GM12874 (cell line): ENCODE data around the gene LHX2.

Experiments
- TF ChIP-seq, protein P1 (sequence below): IDR thresholded peaks from 2 replicates; pipeline ENCODE4 v1.5.1; 2011; ENCODE audit warnings: low read depth, mild to moderate bottlenecking, control low read depth, low read length, moderate library complexity; ENCODE audit not compliant: insufficient read depth

The LHX2 gene

DNA sequence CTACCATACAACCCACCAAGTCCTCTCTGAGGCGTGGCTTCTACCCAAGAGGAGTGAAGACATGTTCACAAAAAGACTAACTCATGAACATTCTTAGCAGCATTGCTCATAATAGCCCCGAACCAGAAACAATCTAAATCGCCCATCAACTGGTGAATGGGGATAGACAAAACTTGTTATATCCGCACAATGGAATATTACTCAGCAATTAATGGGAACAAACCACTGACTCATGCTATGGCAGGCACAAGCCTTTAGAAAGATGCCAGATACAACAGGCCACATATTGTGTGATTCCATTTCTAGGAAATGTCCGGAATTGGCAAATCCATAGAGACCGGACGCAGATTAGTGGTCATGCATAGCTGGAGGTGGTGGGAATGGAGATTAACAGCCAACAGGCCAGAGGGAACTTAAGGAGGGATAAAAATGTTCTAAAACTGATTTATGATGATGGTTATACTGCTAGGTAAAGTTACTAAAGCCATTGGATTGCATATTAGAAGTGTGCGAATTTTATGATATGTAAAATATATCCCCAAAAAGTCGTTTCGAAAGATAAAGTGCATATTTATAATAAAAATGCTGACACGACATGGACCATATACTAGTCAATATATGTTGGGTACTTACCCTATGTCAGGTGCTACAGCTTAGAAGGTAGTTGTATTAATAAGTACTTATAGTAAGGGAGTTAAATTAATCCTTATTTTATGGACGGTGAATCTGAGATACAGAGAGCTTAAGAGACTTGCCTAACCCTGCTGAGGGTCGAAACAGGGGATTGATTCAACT is 55.4 kb downstream of the LHX2 start:
- TF ChIP-seq, protein P1, sequence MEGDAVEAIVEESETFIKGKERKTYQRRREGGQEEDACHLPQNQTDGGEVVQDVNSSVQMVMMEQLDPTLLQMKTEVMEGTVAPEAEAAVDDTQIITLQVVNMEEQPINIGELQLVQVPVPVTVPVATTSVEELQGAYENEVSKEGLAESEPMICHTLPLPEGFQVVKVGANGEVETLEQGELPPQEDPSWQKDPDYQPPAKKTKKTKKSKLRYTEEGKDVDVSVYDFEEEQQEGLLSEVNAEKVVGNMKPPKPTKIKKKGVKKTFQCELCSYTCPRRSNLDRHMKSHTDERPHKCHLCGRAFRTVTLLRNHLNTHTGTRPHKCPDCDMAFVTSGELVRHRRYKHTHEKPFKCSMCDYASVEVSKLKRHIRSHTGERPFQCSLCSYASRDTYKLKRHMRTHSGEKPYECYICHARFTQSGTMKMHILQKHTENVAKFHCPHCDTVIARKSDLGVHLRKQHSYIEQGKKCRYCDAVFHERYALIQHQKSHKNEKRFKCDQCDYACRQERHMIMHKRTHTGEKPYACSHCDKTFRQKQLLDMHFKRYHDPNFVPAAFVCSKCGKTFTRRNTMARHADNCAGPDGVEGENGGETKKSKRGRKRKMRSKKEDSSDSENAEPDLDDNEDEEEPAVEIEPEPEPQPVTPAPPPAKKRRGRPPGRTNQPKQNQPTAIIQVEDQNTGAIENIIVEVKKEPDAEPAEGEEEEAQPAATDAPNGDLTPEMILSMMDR, result no peak

DNA sequence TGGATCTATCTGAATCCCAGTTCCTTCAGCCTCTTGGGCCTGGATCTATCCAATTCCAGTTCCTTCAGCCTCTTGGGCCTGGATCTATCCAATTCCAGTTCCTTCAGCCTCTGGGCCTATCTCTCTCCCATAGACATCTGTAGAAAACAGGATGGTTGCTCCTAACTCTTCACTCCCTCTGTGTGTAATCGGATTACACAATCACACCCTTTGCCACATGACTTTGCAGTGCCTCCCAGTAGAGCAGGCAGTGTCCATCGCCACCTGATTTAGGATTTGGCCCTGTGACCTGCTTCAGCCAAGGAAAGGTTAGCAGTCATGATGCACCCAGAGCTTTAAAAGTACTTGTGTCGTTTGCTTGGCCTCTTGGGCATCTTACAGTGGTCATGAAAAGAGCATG is 56.7 kb downstream of the LHX2 start:
- TF ChIP-seq, protein P1, result no peak

DNA sequence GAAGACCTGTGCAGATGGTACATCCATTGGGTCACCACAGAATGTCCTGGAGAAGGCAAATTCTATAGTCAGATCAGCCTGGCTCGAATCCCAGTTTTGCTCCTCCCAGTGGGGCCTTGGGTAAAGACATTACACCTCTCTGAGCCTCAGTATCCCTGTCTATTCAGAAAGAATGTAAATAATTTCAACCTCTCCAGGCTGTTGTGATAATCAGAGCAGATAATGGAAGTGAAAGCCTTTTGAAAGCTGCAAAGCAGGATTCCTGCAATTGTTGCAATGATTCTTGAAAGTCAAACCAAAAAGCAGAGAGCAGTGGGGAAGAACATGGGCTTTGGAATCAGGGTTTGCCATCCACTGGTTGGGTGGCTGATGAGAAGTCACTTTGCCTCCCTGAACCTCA is 63.2 kb downstream of the LHX2 start:
- TF ChIP-seq, protein P1, result no peak

DNA sequence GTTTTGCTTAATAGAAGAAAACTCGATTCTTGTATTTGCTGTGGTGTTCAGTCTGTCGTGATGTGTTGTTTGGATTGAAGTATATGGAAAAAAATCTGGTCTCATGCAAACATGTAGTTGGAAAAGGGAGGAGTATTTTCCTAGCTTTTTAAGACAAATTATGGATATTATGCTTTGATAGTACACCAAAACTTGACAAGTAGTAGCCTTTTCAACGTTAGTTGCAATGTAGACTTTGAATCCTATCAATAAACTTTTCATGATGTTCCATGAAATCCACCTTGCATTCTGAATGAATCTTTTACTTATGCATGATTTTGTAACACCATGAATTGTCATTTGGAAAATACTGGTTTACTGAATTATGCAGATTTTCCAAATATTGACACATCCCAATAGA is 64.2 kb downstream of the LHX2 start:
- TF ChIP-seq, protein P1, result no peak

DNA sequence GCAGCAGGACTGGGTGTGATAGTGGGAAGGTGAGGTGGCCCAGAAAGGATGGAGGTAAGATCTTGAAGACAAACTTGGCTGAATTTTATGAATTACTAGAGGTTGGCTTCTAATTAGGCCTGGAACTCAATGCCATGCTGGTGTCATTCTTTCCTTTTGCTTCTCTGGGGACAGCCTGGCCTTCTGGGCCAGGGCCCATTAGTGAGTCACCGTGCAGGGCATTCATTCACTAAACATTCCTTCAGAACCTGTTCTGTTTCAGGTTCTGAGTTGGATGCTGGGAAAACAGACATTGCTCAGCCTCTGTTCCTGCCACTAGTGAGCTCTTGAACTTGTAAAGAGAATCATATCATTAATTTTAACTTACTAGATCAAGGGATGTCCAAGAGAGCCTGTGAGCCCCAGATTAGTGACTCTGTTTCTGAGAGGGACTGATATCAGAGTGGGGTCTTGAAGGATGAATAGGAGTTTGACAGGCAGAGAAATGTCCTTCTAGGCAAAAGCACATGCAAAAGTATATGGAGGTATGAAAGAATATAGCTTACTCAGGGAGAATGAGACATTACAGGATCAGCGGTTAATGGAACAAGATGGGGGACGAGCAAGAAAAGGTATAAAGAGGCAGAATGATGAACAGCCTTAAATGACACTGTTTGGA is 66.5 kb downstream of the LHX2 start:
- TF ChIP-seq, protein P1, result no peak

DNA sequence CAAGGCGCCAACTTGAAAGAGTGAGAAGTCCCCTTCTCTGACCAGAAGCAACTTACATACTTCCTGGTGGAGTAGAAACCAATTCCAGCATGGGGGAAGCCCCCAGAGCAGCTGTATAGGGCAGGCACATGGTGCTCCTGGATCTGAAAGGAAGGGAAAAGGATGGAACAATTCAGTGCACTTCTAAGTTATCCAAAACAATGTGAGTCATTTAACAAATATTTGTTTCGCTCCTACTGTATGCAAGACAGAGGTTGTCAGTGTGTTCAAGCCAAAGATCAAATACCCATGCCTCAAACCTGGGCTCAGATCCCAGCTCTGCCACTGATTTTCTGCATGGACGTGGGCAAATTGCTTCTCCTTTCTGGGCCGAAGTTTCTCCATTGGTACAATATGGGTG is 67.1 kb downstream of the LHX2 start:
- TF ChIP-seq, protein P1, result no peak

DNA sequence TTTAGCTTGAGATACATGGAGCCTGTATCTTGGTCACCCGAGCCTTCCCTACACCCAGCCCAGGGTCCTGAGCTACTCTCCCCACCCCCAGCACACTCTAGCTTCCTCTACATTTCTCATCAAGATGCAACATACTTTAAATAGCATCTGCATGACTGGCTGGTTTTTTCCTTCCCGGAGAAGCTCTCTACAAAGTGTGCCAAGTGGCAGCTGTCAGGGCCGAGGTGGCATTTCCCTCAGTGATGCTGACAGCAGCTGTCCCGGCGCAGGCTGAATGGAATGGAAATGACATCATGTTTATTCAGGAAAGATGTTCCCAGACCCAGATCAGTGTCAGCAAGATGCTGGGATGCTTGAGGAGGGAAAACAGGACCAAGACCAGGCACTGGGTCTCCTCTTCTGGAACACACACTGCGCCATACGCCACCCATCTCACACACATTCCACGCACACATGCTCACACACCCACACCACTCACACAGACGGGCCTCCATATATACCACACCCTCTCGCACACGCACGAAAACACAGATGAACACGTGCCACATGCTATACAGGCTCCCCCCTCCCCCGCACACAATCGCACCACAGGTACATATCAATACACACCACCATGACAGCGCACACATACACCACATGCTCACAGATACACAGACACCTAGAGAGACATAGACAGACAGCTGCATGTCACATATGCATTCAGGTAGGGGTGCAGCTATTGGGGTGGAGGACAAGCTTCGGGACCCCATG is 67.8 kb downstream of the LHX2 start:
- TF ChIP-seq, protein P1, result no peak
